Measurements from ENCODE around the gene GREB1L.

Gene GREB1L

GRCh38 chr18:21468514-21469164 is 226.6 kb downstream of the GREB1L start:
- TF ChIP-seq ZNF274 (IDR thresholded peaks at IDR 0.05; ENCODE audit: low read depth, low read length): no peak
- no peak overlapping the region for H3K4me3 ChIP-seq (ENCODE audit: low read length)

- no peak for TF ChIP-seq ZNF274 (IDR thresholded peaks at IDR 0.05; ENCODE audit: low read depth, low read length)
- no peak overlapping the region for H3K4me3 ChIP-seq (ENCODE audit: low read length)
Measured at GRCh38 chr18:21472741-21473140, 230.7 kb downstream of the GREB1L start.

GRCh38 chr18:21474621-21475020 is 232.6 kb downstream of the GREB1L start:
- TF ChIP-seq ZNF274 (IDR thresholded peaks at IDR 0.05; ENCODE audit: low read depth, low read length): no peak
- H3K4me3 ChIP-seq (ENCODE audit: low read length): no peak overlapping the region

- H3K4me3 ChIP-seq (ENCODE audit: low read length): no peak overlapping the region
- TF ChIP-seq ZNF274 (IDR thresholded peaks at IDR 0.05; ENCODE audit: low read depth, low read length): no peak
Measured at GRCh38 chr18:21479721-21480120, 237.7 kb downstream of the GREB1L start.

GRCh38 chr18:21481739-21482138 is 239.7 kb downstream of the GREB1L start:
- no peak for TF ChIP-seq ZNF274 (IDR thresholded peaks at IDR 0.05; ENCODE audit: low read depth, low read length)
- no peak overlapping the region for H3K4me3 ChIP-seq (ENCODE audit: low read length)

GRCh38 chr18:21483051-21483450 is 241.0 kb downstream of the GREB1L start:
- no peak for TF ChIP-seq ZNF274 (IDR thresholded peaks at IDR 0.05; ENCODE audit: low read depth, low read length)
- H3K4me3 ChIP-seq (ENCODE audit: low read length): no peak overlapping the region

- TF ChIP-seq ZNF274 (IDR thresholded peaks at IDR 0.05; ENCODE audit: low read depth, low read length): no peak
- no peak overlapping the region for H3K4me3 ChIP-seq (ENCODE audit: low read length)
Measured at GRCh38 chr18:21484851-21485636, 243.0 kb downstream of the GREB1L start.

GRCh38 chr18:21486905-21487437 is 244.9 kb downstream of the GREB1L start:
- TF ChIP-seq ZNF274 (IDR thresholded peaks at IDR 0.05; ENCODE audit: low read depth, low read length): no peak
- H3K4me3 ChIP-seq (ENCODE audit: low read length): no peak overlapping the region

DNA sequence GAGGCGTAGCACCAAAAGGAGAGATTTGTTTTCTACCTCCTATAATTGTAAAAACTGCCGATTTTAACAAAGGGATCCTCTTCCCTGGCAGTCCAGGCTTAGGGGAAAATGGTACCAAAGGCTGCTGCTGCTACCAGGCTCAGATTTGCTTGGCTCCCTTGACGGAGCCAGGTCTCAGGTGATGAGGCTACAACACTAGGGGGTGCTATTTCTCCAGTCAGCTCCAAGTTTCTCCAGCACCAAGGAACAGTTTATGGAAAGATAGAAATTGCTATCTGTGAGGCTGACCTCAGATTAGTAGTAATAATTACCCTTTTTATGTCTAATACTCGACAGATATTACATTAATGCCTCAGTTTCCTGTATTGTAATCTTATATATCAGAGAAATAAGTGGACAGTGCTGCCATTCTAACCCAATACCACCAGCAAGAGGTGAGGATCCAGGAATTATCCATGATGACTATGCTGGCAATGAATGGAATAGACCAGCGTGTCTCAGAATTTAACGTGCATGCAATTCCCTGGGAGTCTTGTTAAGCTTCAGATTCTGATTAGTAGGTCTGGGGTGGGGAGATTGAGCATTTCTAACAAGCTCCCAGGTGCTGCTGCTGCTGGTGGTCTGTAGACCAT is 247.2 kb downstream of the GREB1L start:
- H3K4me3 ChIP-seq (ENCODE audit: low read length): no peak overlapping the region
- no peak for TF ChIP-seq ZNF274 (IDR thresholded peaks at IDR 0.05; ENCODE audit: low read depth, low read length)

DNA sequence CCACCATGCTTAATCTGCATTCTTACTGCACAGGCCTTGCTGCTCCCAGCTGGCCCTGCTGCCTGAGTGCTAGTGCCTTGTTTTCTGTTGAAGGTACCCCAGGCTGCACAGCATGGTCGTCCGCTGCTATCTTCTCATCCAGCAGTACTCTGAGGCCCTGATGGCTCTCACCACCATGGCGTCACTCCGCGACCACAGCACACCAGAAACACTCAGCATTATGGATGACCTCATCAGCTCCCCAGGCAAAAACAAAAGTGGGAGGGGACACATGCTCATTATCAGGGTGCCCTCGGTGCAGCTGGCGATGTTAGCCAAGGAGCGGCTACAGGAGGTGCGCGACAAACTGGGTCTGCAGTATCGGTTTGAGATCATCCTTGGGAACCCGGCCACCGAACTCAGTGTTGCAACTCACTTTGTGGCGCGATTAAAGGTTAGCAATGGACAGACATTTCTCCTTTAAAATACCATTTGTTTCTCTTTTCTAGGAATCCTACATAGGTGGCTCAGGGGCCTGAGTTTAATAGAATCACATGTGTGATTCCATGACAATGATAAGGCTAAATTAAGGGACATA is 248.0 kb downstream of the GREB1L start:
- H3K4me3 ChIP-seq (ENCODE audit: low read length): no peak overlapping the region
- TF ChIP-seq ZNF274 (IDR thresholded peaks at IDR 0.05; ENCODE audit: low read depth, low read length): no peak

- H3K4me3 ChIP-seq (ENCODE audit: low read length): no peak overlapping the region
- TF ChIP-seq ZNF274 (IDR thresholded peaks at IDR 0.05; ENCODE audit: low read depth, low read length): no peak
Measured at GRCh38 chr18:21490748-21491147, 248.7 kb downstream of the GREB1L start.

- no peak for TF ChIP-seq ZNF274 (IDR thresholded peaks at IDR 0.05; ENCODE audit: low read depth, low read length)
- no peak overlapping the region for H3K4me3 ChIP-seq (ENCODE audit: low read length)
Measured at GRCh38 chr18:21496277-21496835, 254.3 kb downstream of the GREB1L start.

- no peak for TF ChIP-seq ZNF274 (IDR thresholded peaks at IDR 0.05; ENCODE audit: low read depth, low read length)
- H3K4me3 ChIP-seq (ENCODE audit: low read length): no peak overlapping the region
Measured at GRCh38 chr18:21499997-21500396, 258.0 kb downstream of the GREB1L start.

DNA sequence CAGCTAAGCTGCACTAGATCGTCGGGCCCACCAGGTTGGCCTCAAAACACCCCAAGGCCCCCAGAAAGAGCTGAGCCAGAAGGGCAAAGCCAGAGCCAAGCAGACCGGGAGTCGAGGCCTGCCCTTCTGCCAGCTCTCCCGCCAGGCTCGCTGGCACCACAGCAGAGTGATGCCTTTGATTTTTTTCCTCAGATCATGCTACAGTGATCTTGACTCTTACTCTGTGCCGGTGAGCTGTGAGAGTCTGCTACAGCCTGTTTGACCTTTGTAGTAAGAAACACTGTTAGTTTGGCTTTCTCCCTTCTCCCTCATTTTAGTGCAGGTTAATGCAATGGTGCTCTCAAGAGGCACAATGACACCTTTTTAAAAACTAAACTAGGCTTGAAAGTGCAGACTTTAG is 260.6 kb downstream of the GREB1L start:
- H3K4me3 ChIP-seq (ENCODE audit: low read length): no peak overlapping the region
- TF ChIP-seq ZNF274 (IDR thresholded peaks at IDR 0.05; ENCODE audit: low read depth, low read length): no peak

Data from GM08714 (cell line).